Caco-2 (cell line): ENCODE results near the gene DLGAP5. TPM values are rescaled to one million over a fixed set of nuclear protein-coding genes. Genes with fewer than 3 reads are reported as not detected.

Experiments used
- BruUV-seq: library from RNA; stranded (reverse); fragments of 400-500 nt; replicated peaks from 2 replicates; lab custom pipeline; 2021; lab: Mats Ljungman, UMichigan
- CTCF ChIA-PET: fragments of 300-600 bp; sonication (Branson Sonifier 250); formaldehyde crosslinking; loops from one replicate; lab custom pipeline; 2022; ENCODE audit warnings: antibody characterized with exemption; lab: Charles Lee
- POLR2A ChIA-PET: fragments of 300-600 bp; sonication (Branson Sonifier 250); formaldehyde crosslinking; loops from one replicate; lab custom pipeline; 2022; ENCODE audit warnings: antibody characterized with exemption; lab: Charles Lee
- DNase-seq, 2 experiments: peaks; one replicate each; pipeline versions ENCODE4 v3.0.0 to v3.0.0-alpha.2; 2020 to 2022
- H3K27me3 ChIP-seq: replicated peaks from 2 replicates; pipeline ENCODE4 v1.6.0; 2011; ENCODE audit warnings: low read length; ENCODE audit not compliant: control insufficient read depth, insufficient read depth
- H3K36me3 ChIP-seq: 2 replicates; pipeline ENCODE4 v1.5.1; 2011; ENCODE audit warnings: low read length; ENCODE audit not compliant: control insufficient read depth, insufficient read depth
- H3K4me1 ChIP-seq: fragments of 250-450 bp; sonication (Bioruptor Pico); 2 replicates; pipeline ENCODE4 v1.5.1; 2020; ENCODE audit warnings: mild to moderate bottlenecking
- H3K4me3 ChIP-seq: 2 replicates; pipeline ENCODE4 v1.5.1; 2011; ENCODE audit warnings: low read depth, mild to moderate bottlenecking, control low read depth, low read length
- H3K9me3 ChIP-seq: fragments of 250-450 bp; sonication (Bioruptor Pico); 2 replicates; pipeline ENCODE4 v1.5.1; 2020; ENCODE audit warnings: mild to moderate bottlenecking, moderate library complexity
- H3K27ac Mint-ChIP-seq: one replicate; pipeline ENCODE4 v1.8.0; 2022; ENCODE audit warnings: mixed read lengths; ENCODE audit not compliant: unreplicated experiment
- H3K27me3 Mint-ChIP-seq: one replicate; pipeline ENCODE4 v1.8.0; 2022; ENCODE audit warnings: mixed read lengths; ENCODE audit not compliant: insufficient read depth, unreplicated experiment
- H3K36me3 Mint-ChIP-seq: one replicate; pipeline ENCODE4 v1.8.0; 2022; ENCODE audit warnings: mild to moderate bottlenecking, mixed read lengths; ENCODE audit not compliant: insufficient read depth, unreplicated experiment
- H3K4me1 Mint-ChIP-seq: one replicate; pipeline ENCODE4 v1.8.0; 2022; ENCODE audit warnings: low read depth, mixed read lengths; ENCODE audit not compliant: unreplicated experiment
- H3K4me3 Mint-ChIP-seq: one replicate; pipeline ENCODE4 v1.8.0; 2022; ENCODE audit warnings: mild to moderate bottlenecking, moderate library complexity, mixed read lengths; ENCODE audit not compliant: unreplicated experiment
- H3K9me3 Mint-ChIP-seq: one replicate; pipeline ENCODE4 v1.8.0; 2022; ENCODE audit warnings: mixed read lengths; ENCODE audit not compliant: unreplicated experiment
- CTCF ChIP-seq, 2 experiments: fragments of 200-600 bp in 1 of 2; IDR thresholded peaks; 1 replicate in 1 of 2; 2 replicates in 1 of 2; pipeline versions ENCODE4 v1.5.1 to v1.8.0; 2011 to 2022; ENCODE audit warnings: antibody characterized with exemption in 1 of 2, control low read depth in 1 of 2, inconsistent platforms in 1 of 2, low read depth in 1 of 2, low read length in 1 of 2, mild to moderate bottlenecking in 1 of 2, moderate library complexity in 1 of 2; ENCODE audit not compliant: insufficient read depth in 1 of 2, severe bottlenecking in 1 of 2, unreplicated experiment in 1 of 2
- intact Hi-C: fragments of 100-400 bp; cut with micrococcal nuclease; formaldehyde crosslinking; loops from one replicate; pipeline ENCODE4 v1.10.0; 2022; ENCODE audit not compliant: unreplicated experiment
- total RNA-seq: library from RNA; stranded (reverse); gene quantifications from 2 replicates; pipeline ENCODE4 v1.2.3, GENCODE V29; 2022

Gene DLGAP5
- total RNA-seq, 1 experiment from 2014 or later: 54.1 TPM

- POLR2A ChIA-PET: no interaction called here
- no peak overlapping the region for H3K4me3 Mint-ChIP-seq
- no peak for DNase-seq
- Histone ChIP-seq H3K27me3 (no peaks in the 10 kb centered on the region), H3K4me3 (no peak overlapping the region), H3K9me3 (no peaks in the 10 kb centered on the region), H3K4me1 (no peaks in the 10 kb centered on the region), H3K36me3 (no peaks in the 10 kb centered on the region)
- H3K27me3 Mint-ChIP-seq: peaks cover 6% of the 10 kb centered on the region
- H3K36me3 Mint-ChIP-seq: no peaks in the 10 kb centered on the region
- CTCF ChIA-PET: no interaction called here
- no peaks in the 10 kb centered on the region for H3K9me3 Mint-ChIP-seq
- intact Hi-C loops: no loop called here
- no peak for TF ChIP-seq CTCF (IDR thresholded peaks at IDR 0.05; ENCODE audit: insufficient read depth in 1 of 2, low read depth in 1 of 2, low read length in 1 of 2, severe bottlenecking in 1 of 2, unreplicated experiment in 1 of 2)
- BruUV-seq: no TSS peak
- no peaks in the 10 kb centered on the region for H3K4me1 Mint-ChIP-seq
- no peak overlapping the region for H3K27ac Mint-ChIP-seq
Measured at GRCh38 chr14:55238019-55238680, 46.8 kb upstream of the DLGAP5 start.

DNA sequence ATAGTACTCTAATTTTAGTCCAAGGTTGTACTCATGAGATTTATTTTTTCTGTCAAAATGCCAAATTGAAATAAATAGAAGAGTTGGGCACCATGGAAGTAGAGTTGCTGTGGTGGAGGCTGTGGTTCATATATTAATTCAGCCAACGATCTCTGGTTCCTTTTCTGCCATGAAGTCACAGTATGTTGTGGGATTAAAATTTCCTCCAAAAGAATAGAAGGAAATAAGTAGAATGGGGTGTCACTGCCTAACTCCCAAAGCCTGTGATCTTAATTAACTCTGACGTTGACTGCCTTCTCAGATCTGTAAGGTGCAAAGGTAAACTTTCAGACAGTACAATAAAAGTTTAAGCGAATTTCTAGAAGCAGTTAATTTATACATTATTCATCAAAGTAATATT, 42.2 kb upstream of the DLGAP5 start:
- Histone ChIP-seq H3K27me3 (no peaks in the 10 kb centered on the region), H3K36me3 (no peaks in the 10 kb centered on the region), H3K4me1 (no peaks in the 10 kb centered on the region), H3K4me3 (no peak overlapping the region), H3K9me3 (no peaks in the 10 kb centered on the region; the same call in 1 of the 2 replicates)
- ChIA-PET POLR2A (no interaction called here), CTCF (no interaction called here)
- DNase-seq: no peak
- Mint-ChIP-seq H3K4me3 (no peak overlapping the region), H3K9me3 (no peaks in the 10 kb centered on the region), H3K4me1 (no peaks in the 10 kb centered on the region), H3K36me3 (no peaks in the 10 kb centered on the region), H3K27me3 (peaks cover 6% of the 10 kb centered on the region), H3K27ac (no peak overlapping the region)
- no peak for TF ChIP-seq CTCF (IDR thresholded peaks at IDR 0.05; ENCODE audit: insufficient read depth in 1 of 2, low read depth in 1 of 2, low read length in 1 of 2, severe bottlenecking in 1 of 2, unreplicated experiment in 1 of 2)
- no TSS peak for BruUV-seq
- intact Hi-C loops: no loop called here

GRCh38 chr14:55228261-55228660, 36.9 kb upstream of the DLGAP5 start:
- Histone ChIP-seq H3K36me3 (no peaks in the 10 kb centered on the region), H3K4me1 (no peaks in the 10 kb centered on the region), H3K27me3 (no peaks in the 10 kb centered on the region), H3K4me3 (no peak overlapping the region), H3K9me3 (peaks cover 21% of the 10 kb centered on the region)
- Mint-ChIP-seq H3K9me3 (no peaks in the 10 kb centered on the region), H3K27ac (no peak overlapping the region), H3K4me1 (no peaks in the 10 kb centered on the region), H3K36me3 (no peaks in the 10 kb centered on the region), H3K27me3 (no peaks in the 10 kb centered on the region), H3K4me3 (no peak overlapping the region)
- BruUV-seq: no TSS peak
- CTCF ChIA-PET: no interaction called here
- POLR2A ChIA-PET: no interaction called here
- no peak for TF ChIP-seq CTCF (IDR thresholded peaks at IDR 0.05; ENCODE audit: insufficient read depth in 1 of 2, low read depth in 1 of 2, low read length in 1 of 2, severe bottlenecking in 1 of 2, unreplicated experiment in 1 of 2)
- intact Hi-C loops: no loop called here
- no peak for DNase-seq
